Measurements from ENCODE around the gene FIGLA. TPM values are rescaled to one million over a fixed set of nuclear protein-coding genes. Genes with fewer than 3 reads are reported as not detected.
A peak's percentile ranks its signal among the peaks of the same experiment; 100 is the strongest.

FIGLA gene
- total RNA-seq, 1 experiment from 2014 or later: not detected

GRCh38 chr2:70747284-70747683 is 43.2 kb downstream of the FIGLA start:
- TF ChIP-seq IRF2 (CRISPR knock-in tag; IDR thresholded peaks at IDR 0.05; ENCODE audit: borderline replicate concordance, low read depth) (no peak), USF2 (CRISPR knock-in tag; IDR thresholded peaks at IDR 0.05) (no peak), HMGA2 (CRISPR knock-in tag; IDR thresholded peaks at IDR 0.05) (no peak), CDX4 (CRISPR knock-in tag; IDR thresholded peaks at IDR 0.05; ENCODE audit: borderline replicate concordance) (no peak), ZNF416 (CRISPR knock-in tag; IDR thresholded peaks at IDR 0.05) (no peak), ZNF121 (CRISPR knock-in tag; IDR thresholded peaks at IDR 0.05) (no peak), CREM (CRISPR knock-in tag; IDR thresholded peaks at IDR 0.05) (no peak), ATF6 (CRISPR knock-in tag; IDR thresholded peaks at IDR 0.05) (no peak)
- Mint-ChIP-seq H3K4me3 (no peak overlapping the region), H3K9me3 (peaks cover 6% of the 10 kb centered on the region), H3K27ac (peak overlapping the region; percentile 75), H3K27me3 (ENCODE audit: low read depth) (no peaks in the 10 kb centered on the region), H3K4me1 (peaks cover 81% of the 10 kb centered on the region), H3K36me3 (peaks cover 7% of the 10 kb centered on the region; the same call in 1 of the 2 replicates)
- POLR2A ChIA-PET: no interaction called here
- DNase-seq (ENCODE audit: low spot score) (no peak), ATAC-seq (no peak)
- CTCF ChIA-PET: no interaction called here

- peak overlapping the region; percentile 51 for H3K27ac Mint-ChIP-seq
- no peak for TF ChIP-seq NR1H2 (CRISPR knock-in tag; IDR thresholded peaks at IDR 0.05)
- TF ChIP-seq PRRX2 (CRISPR knock-in tag; IDR thresholded peaks at IDR 0.05): no peak
- TF ChIP-seq ZSCAN18 (CRISPR knock-in tag; IDR thresholded peaks at IDR 0.05): no peak
- peaks cover 6% of the 10 kb centered on the region for H3K9me3 Mint-ChIP-seq
- CTCF ChIA-PET: interaction anchor here (0.8 to 1.3 kb wide), 5 partner anchors 18 to 59 kb away, joined by 3 to 13 read pairs (median 4); partner anchors contain the start of gene ADD2
- POLR2A ChIA-PET: no interaction called here
- H3K27me3 Mint-ChIP-seq (ENCODE audit: low read depth): no peaks in the 10 kb centered on the region
- H3K4me1 Mint-ChIP-seq: peaks cover 82% of the 10 kb centered on the region
- ATAC-seq (peak; percentile 15), DNase-seq (ENCODE audit: low spot score) (no peak)
- no peak overlapping the region; the same call in 1 of the 2 replicates for H3K4me3 Mint-ChIP-seq
- H3K36me3 Mint-ChIP-seq: peaks cover 7% of the 10 kb centered on the region; the same call in 1 of the 2 replicates
These were observed 44.1 kb downstream of the FIGLA start for GRCh38 chr2:70746094-70746974.

- no peak overlapping the region for H3K4me3 Mint-ChIP-seq
- H3K9me3 Mint-ChIP-seq: peaks cover 6% of the 10 kb centered on the region
- no peaks in the 10 kb centered on the region for H3K27me3 Mint-ChIP-seq (ENCODE audit: low read depth)
- peaks cover 79% of the 10 kb centered on the region for H3K4me1 Mint-ChIP-seq
- DNase-seq (ENCODE audit: low spot score) (no peak), ATAC-seq (no peak)
- TF ChIP-seq NR3C1 (CRISPR knock-in tag; conservative IDR thresholded peaks at IDR 0.05; ENCODE audit: low read depth) (no peak), ZNF263 (CRISPR knock-in tag; IDR thresholded peaks at IDR 0.05; ENCODE audit: low read depth) (no peak), FOXP4 (CRISPR knock-in tag; IDR thresholded peaks at IDR 0.05) (no peak), PRDM15 (CRISPR knock-in tag; IDR thresholded peaks at IDR 0.05) (no peak), TEAD1 (CRISPR knock-in tag; IDR thresholded peaks at IDR 0.05) (no peak), MLX (CRISPR knock-in tag; IDR thresholded peaks at IDR 0.05) (no peak), CREM (CRISPR knock-in tag; IDR thresholded peaks at IDR 0.05) (no peak)
- ChIA-PET CTCF (interaction anchor here (0.5 to 1.3 kb wide), 6 partner anchors 10 to 58 kb away, joined by 3 to 13 read pairs (median 4); partner anchors contain the start of gene ADD2), POLR2A (no interaction called here)
- H3K36me3 Mint-ChIP-seq: peaks cover 7% of the 10 kb centered on the region; the same call in 1 of the 2 replicates
- H3K27ac Mint-ChIP-seq: peak overlapping the region; percentile 17; the same call in 1 of the 2 replicates
These were observed 45.1 kb downstream of the FIGLA start for GRCh38 chr2:70745276-70745825.

All from WTC11 (cell line).